GM11168 (cell line): ENCODE measurements around the gene MCRS1.

Experiments used
- in situ Hi-C: fragments of 300-500 bp; cut with MboI; formaldehyde crosslinking; loops from one replicate; pipeline ENCODE4 v1.12.0; 2022; ENCODE audit warnings: low sequenced_read_pairs; ENCODE audit not compliant: unreplicated experiment

MCRS1 gene

DNA sequence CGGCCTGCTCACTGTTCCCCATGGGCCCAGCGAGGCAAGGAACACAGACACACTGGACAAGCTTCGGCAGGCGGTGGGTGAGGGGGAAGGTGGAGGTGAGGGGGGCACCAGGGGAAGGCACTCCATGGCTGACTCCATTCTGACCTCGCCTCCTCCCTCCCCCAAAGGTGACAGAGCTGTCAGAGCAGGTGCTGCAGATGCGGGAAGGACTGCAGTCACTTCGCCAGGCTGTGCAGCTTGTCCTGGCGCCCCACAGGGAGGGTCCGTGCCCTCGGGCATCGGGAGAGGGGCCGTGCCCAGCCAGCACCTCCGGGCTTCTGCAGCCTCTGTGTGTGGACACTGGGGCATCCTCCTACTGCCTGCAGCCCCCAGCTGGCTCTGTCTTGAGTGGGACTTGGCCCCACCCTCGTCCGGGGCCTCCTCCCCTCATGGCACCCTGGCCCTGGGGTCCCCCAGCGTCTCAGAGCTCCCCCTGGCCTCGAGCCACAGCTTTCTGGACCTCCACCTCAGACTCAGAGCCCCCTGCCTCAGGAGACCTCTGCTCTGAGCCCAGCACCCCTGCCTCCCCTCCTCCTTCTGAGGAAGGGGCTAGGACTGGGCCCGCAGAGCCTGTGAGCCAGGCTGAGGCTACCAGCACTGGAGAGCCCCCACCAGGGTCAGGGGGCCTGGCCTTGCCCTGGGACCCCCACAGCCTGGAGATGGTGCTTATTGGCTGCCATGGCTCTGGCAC is 10.6 kb downstream of the MCRS1 start:
- in situ Hi-C loops, result no loop called here

DNA sequence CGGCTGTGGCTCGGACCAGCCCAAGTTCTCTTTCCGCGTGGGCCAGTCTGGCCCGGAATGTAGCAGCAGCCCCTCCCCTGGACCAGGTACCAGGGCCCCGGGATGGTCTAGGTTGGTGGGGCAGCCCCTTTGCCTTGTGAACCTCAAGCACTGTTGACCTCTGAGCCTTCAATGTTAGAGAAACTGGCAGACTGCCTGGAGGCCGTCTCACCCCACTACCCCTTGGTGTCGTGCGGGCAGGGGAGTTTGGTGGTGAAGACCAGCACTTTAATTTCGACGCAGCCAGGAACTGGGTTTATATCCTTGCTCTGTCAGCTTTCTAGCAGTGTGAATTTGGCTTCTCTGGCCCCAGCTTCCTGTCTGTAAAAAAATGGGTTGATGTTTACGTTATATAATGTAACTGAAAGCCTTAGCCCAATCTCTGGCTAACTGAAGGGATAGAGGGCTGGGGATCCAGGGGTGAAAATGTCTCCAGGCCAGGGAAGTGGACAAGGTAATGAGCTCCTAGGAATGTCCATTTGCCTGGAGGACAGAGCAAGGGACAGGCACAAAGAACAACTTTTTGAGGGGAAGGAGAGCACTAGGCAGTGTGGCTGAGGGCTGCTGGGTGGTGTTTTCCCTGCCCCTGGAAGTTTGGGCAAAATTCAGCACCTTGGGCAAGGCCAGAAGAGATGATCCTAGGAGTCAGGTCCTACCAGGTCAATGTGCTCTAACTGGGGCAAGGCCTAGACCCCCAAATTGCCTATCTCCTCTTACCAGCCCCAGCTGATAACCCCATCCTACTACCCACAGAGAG is 11.4 kb downstream of the MCRS1 start:
- in situ Hi-C loops, result no loop called here

DNA sequence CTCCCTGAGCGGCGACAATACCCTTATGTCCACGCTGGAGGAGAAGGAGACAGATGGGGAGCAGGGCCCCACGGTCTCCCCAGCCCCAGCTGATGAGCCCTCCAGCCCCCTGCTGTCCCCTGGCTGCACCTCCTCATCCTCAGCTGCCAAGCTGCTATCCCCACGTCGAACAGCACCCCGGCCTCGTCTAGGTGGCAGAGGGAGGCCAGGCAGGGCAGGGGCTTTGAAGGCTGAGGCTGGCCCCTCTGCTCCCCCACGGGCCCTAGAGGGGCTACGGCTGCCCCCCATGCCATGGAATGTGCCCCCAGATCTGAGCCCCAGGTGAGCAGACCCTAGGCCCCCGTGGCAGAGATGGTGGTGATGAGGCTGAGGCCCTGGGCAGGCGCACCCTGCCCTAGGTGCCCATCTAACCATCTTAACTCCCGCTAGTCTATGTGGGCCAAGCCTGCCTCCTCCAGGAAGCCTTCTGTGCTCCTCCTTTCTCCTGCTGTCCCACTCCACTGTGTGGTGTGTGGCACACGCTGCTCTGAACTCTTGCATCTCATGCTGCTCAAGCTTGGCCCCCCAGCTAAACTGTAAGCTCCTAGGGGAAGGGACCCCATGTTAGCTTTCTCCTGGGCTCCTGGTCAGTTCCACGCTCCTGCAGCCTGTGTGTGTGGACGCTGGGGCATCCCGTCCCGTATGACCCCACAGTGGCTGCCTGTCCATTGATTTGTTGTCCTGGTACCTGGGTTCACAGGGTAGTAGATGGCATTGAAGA is 12.1 kb downstream of the MCRS1 start:
- in situ Hi-C loops, result no loop called here

DNA sequence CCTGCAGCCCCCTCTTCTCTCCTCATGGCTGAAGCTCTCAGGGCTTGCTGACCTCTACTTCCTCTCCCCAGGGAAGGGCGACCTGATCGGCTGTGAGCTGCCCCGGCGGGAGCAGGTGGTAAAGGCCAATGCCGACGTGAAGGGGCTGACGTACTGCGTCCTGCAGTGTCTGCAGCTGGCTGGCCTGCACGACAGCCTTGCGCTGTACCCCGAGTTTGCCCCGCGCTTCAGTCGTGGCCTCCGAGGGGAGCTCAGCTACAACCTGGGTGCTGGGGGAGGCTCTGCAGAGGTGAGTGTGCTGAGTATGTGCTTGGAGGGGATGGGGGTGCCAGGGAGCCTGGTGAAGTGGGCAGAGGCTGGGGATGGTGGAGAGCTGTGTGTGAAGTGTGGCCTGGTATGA is 13.7 kb downstream of the MCRS1 start:
- in situ Hi-C loops, result no loop called here

DNA sequence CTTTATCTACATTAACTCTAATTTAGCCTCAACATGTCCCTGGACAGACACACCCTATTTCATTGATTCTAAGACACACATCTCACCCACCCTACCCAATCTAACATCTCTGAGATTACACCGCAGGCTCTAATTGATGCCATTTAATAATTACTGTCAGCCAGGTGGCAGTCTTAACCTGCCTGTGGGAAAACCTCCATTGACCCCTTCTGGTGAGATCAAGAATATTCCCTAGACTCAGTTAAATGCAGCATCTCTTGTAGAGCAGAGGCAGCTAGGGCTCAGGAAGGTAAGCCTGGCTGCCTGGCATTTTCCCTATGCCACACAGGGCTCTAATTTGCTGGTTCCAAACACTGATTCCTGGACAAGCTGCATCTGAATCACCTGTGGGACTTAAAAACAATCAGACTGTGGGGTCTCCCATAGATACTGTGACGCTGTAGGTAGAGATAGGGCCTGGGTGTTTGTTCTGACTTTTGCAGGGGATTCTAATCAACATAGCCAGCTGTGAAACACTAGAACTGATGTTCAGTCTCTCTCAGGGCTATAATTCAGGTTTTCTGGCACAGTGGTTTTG is 14.3 kb downstream of the MCRS1 start:
- in situ Hi-C loops, result no loop called here

DNA sequence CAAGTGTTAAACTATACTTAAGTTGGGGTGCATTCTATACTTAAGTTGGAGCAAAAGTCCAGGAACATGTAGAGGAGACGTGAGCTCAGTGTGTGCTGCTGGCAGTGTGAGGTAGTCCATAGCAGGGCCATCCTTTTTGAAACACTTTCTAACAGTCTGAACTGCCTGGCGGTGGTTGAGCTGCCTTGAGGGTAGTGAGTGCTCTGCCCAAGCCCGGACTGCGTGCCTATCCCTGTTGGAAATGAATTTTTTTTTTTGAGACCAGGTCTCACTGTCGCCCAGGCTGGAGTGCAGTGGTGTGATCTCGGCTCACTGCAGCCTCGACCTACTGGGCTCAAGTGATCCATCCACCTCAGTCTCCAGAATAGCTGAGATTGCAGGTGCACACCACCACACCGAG is 15.0 kb downstream of the MCRS1 start:
- in situ Hi-C loops, result no loop called here

DNA sequence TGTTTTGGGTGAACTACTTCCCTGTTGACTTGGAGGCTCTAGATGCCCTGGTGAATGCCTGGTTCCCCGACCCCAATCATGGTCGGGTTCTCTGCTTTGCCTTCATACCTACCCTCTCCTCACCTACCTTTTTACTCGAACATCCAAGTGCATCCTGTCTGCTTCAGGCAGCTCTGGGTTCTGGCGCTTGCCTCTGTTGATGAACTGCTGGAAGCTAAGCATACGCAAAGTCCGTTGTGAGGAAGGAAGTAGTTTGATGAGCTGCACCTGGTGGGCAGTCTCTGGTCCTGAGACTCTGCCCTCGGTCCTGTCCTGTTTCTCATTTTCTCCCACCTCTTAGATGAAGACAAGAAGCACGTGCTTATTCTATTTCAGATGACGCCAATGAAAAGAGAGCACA is 15.5 kb downstream of the MCRS1 start:
- in situ Hi-C loops, result no loop called here

DNA sequence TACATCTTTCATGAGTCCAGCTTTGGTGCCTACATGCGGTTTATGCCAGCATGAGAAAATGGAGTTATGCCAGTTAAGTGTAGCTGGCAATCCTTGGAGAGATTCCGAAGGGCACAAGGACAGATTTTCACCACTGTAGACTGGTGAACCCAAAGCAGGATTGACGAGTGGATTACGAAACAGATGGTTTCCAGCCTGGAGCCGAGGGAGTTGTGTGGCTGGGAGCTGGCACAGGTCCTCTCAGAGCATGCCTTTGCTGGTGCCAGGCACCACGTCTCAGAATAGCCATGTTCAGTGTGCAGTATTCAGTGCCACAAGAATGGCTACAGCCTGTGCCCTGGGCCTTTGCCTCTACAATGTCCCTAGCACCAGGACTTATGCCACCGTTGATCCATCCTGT is 15.9 kb downstream of the MCRS1 start:
- in situ Hi-C loops, result no loop called here

DNA sequence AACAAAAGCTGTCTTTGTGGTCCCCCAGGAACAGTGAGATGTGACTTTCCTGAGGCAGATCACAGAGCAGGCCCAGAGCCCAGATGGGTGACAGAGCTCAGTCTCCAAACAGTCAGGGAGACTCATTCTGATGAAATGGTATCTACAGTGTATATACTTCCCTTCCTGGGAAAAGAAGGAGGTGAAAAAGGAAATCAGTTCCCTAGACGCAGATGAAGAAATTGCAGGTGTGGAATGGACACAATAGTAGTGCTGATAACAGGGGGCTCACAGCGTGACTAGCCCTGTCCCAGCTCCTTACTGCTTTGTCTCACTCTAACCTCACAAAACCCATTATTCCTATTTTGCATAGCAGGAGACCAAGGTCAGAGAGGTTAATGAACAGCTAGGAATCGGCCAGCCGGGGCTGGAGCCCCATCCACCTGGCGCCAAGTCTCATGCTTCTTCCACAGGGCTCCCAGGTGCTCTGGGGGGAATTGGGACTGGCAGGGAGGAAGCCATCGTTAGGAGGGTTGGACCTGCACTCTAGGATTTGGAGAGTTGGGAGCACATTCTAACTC is 17.2 kb downstream of the MCRS1 start:
- in situ Hi-C loops, result no loop called here

DNA sequence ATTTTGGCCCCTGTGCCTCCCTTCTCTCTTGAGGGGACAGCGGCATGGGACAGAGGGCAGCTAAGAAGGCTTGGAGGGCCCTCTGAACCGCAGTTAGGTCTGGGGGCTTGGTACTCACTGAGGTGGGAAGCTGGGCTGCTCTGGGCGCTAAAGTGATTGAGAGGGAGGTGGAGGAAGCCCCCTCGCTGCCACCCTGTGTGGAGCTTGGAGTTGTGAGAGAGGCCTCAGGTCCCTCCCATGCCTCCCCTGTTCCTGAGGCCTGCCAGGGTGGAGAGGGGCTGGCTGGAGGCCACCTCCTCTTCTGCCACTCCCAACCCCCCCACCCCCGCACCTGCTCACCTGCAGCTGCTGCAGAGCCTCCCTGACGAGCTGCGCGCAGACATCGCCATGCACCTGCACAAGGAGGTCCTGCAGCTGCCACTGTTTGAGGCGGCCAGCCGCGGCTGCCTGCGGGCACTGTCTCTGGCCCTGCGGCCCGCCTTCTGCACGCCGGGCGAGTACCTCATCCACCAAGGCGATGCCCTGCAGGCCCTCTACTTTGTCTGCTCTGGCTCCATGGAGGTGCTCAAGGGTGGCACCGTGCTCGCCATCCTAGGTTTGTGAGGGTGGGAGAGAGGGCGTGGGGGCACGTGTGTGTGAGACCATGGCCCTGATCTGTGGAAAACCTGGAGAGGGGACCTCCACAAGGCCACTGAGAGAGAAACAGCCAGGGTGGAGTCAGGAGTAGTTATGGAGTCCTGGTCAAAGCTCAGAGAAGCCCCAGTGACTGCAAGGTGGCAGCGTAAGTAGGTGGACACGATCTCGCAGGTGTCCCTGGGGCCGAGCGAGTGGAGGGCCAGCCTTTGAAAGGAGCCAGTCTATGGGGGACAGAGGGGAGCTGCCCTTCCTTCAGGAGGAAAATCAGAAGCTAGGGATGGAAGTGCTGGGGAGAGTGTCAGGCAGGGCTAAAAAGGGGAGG is 17.9 kb downstream of the MCRS1 start:
- in situ Hi-C loops, result no loop called here

DNA sequence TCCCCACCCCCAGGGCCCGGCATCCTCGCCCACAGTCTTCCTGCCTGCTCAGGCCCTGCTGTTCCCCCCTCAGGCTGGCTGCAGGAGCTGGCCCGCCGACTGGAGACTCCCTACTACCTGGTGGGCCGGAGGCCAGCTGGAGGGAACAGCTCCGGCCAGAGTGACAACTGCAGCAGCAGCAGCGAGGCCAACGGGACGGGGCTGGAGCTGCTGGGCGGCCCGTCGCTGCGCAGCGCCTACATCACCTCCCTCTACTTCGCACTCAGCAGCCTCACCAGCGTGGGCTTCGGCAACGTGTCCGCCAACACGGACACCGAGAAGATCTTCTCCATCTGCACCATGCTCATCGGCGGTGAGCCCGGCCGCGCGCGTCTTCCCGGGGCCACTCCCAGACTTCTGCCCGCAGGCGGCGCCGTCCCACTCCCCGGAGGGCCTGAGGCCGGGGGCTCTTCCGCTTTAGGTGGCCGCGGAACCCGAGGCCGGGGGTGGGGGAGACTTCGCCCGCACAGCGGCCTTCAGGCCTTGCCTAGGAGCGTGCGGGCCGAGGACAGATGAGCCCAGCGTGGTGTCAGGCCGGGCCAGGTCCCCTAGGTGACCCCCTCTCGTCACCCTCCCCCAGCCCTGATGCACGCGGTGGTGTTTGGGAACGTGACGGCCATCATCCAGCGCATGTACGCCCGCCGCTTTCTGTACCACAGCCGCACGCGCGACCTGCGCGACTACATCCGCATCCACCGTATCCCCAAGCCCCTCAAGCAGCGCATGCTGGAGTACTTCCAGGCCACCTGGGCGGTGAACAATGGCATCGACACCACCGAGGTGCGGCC is 18.9 kb downstream of the MCRS1 start:
- in situ Hi-C loops, result no loop called here

DNA sequence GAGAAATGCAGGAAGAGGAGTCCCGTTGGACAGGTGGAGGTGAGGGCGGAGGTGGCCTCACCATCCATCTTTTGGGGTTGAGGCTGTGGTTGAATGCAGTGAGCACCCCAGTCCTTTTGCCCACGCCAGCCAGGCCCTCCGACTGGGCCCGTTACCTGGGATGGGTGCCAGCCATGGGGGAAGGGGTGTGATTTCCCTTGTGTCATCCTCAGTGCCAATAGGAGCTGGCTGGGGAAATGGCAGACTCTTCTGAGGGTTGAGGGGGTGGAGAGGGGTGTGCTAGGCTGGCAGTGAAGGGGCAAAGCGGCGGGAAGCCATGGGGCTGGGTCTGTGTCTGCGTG is 19.5 kb downstream of the MCRS1 start:
- in situ Hi-C loops, result no loop called here

DNA sequence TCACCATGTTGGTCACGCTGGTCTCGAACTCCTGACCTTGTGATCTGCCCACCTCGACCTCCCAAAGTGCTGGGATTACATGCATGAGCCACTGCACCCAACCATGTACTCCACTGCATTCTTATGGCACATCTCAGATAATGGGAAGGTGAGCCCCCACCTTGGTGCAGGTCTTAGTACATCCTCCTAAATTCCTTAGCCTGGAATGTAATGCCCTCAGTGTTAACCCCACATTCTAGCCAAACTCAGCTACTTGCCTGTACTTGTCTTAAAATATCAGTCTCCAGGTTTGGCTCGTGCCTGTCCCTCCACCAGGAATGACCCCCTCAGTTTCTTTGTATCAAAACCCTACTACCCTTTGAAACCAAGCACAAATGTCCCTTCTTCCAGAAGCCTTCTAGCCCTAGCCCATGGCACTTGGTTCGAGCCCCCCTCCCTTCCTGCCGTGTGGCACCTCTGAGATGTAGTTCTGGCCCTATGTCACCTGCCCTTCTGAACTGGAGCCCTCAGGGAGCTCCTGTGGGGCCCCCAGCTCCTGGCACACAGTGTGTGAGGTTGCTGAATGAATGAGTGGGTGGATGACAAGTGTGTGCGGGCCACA is 20.8 kb downstream of the MCRS1 start:
- in situ Hi-C loops, result no loop called here

DNA sequence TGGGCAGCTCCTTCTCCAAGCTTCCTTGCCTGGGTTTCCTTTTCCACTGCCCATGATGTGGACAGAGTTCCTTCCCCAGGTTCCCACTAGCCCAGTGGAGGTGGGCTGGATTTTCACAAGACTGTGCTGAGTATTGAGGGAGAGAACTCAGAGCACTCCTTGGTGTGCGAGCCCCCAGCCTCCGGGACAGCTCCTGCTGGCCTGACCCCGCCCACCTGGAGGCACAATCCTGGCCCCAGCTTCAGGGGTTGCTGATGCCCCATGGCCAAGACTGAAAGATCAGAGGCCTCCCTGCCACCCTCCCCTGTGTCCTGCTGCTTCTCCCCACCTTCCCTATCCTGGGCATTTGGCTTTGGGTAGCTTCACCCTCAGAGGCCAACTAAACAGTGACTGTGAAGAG is 21.5 kb downstream of the MCRS1 start:
- in situ Hi-C loops, result no loop called here

DNA sequence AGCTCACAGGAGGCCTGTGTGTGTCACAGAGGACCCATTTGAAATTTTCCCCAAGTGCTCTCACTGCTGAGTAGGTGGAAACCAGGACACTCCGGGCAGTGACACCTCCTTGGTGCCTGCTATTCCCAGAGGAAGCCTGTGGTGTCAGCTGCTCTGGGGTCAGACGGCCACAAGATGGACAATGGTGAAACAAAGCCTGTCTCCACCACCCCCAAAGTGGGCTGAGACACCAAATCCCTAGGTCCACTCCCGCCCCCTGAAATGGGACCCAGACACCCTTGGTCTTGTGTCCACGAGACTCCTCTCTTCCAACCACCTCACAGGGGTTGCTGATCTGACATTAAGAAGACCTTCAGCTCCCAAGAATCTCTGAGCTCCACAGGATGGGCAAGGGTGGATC is 22.1 kb downstream of the MCRS1 start:
- in situ Hi-C loops, result no loop called here

DNA sequence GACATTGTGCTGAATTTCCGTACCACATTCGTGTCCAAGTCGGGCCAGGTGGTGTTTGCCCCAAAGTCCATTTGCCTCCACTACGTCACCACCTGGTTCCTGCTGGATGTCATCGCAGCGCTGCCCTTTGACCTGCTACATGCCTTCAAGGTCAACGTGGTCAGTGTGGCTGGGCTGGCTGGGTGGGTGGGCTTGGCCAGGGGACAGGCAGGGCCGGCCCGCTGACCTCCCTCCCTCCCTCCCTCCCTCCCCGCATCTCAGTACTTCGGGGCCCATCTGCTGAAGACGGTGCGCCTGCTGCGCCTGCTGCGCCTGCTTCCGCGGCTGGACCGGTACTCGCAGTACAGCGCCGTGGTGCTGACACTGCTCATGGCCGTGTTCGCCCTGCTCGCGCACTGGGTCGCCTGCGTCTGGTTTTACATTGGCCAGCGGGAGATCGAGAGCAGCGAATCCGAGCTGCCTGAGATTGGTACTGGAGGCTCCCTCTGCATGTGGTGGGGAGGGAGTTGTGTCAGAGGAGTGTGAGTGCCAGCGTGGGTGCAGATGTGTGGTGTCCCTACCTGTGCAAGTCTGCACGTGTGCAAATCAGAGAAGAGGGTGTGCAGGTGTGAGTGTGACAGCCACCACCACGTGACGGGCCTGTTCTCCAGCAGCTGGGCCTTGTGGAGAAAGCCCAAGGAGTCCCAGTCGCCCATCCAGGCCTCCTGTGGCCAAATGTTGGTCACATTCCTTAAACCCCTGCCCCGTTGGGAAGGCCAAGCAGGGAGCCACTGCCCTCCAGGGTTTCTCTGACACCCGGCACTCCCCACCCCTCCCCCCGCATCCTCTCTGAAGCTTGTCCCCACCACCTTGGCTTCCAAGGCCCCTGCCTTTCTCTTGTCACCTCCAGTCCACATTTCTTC is 23.8 kb downstream of the MCRS1 start:
- in situ Hi-C loops, result no loop called here

DNA sequence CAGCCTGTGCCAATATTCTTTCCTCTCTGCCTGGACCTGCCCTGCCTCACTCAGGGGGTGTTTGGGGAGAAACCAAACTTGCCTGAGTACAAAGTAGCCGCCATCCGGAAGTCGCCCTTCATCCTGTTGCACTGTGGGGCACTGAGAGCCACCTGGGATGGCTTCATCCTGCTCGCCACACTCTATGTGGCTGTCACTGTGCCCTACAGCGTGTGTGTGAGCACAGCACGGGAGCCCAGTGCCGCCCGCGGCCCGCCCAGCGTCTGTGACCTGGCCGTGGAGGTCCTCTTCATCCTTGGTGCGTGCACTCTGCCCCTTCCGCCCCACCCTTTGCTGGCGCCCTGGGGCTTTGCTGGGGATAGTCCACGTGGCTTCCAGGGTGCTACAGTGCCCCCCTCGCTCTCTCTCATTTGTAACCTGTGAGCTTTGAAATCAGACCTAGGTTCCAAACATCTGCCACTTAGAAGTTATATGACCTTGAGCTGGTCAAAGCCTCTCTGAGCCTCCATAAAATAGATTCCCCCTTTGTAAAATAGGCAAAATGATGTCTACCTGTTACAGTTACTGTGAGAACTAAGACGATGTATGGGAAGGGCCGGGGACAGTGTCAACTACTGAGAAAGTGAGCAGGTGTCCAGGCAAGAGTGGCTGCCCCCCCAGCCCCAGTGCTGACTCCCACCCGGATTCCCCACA is 24.6 kb downstream of the MCRS1 start:
- in situ Hi-C loops, result no loop called here
